ENCODE data around the gene KCNMB2. TPM values are rescaled to one million over a fixed set of nuclear protein-coding genes. Genes with fewer than 3 reads are reported as not detected.
"Not testable (repeated sequence)": the region's sequence is repeated elsewhere in the genome, so short reads cannot be mapped to it uniquely, and the experiment has no call there.

KCNMB2 gene
- total RNA-seq, 6 experiments from 2014 or later = not detected

DNA sequence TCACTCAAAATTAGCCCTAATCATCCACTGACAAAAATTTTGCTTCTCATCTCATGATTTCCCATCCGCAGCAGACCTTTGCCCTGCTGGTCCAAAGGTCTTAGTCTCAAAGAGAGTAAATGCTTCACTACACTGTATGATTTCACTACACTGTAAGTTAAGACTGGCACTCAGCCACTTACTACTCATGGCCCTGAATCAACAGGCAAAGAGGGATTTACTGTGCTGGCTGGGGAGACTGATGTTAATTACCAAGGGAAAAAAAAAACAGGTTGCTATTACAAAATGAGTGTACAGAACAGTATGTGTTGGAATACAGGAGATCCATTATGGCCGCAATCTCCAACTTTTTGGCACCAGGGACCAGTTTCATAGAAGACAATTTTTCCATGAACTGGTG, 320.6 kb downstream of the KCNMB2 start:
- WGBS (ENCODE audit: insufficient coverage, low coverage, low lambda C conversion rate, missing lambda C conversion rate) = 83% methylated on average over 2 of the region's 2 CpGs
- ATAC-seq = no peak
- Histone ChIP-seq H3K4me1 (no peaks in the 10 kb centered on the region), H3K9me3 (no peaks in the 10 kb centered on the region), H3K36me3 (no peaks in the 10 kb centered on the region), H3K4me3 (no peak overlapping the region), H3K27ac (no peak overlapping the region), H3K27me3 (no peaks in the 10 kb centered on the region)
- intact Hi-C loops (cut with DNase I) = no loop called here
- TF ChIP-seq POLR2A (IDR thresholded peaks at IDR 0.05) = no peak
- TF ChIP-seq, protein P1, sequence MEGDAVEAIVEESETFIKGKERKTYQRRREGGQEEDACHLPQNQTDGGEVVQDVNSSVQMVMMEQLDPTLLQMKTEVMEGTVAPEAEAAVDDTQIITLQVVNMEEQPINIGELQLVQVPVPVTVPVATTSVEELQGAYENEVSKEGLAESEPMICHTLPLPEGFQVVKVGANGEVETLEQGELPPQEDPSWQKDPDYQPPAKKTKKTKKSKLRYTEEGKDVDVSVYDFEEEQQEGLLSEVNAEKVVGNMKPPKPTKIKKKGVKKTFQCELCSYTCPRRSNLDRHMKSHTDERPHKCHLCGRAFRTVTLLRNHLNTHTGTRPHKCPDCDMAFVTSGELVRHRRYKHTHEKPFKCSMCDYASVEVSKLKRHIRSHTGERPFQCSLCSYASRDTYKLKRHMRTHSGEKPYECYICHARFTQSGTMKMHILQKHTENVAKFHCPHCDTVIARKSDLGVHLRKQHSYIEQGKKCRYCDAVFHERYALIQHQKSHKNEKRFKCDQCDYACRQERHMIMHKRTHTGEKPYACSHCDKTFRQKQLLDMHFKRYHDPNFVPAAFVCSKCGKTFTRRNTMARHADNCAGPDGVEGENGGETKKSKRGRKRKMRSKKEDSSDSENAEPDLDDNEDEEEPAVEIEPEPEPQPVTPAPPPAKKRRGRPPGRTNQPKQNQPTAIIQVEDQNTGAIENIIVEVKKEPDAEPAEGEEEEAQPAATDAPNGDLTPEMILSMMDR (IDR thresholded peaks at IDR 0.05) = no peak
- no peak for DNase-seq

DNA sequence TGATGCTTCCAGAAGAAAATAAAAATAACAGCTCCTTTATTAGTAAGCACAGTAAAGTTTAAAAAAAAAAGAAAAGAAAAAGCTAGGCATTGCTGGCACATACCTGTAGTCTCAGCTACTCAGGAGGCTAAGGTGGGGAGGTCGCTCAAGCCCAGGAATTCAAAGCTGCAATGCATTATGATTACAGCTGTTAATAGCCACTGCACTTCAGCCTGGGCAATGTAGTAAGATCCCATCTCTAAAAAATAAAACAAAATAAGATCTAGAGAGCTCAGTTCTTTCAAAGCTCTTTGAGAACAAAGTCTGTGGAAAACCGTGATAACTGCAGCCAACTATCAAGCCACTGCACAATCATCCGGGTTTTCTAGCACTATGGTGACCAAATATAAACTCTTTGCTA, 323.1 kb downstream of the KCNMB2 start:
- TF ChIP-seq POLR2A (IDR thresholded peaks at IDR 0.05) = no peak
- TF ChIP-seq, protein P1 (IDR thresholded peaks at IDR 0.05) = no peak
- no peaks in the 10 kb centered on the region for H3K36me3 ChIP-seq
- H3K4me1 ChIP-seq = no peaks in the 10 kb centered on the region
- DNase-seq = no peak
- no peak for ATAC-seq
- no peak overlapping the region for H3K4me3 ChIP-seq
- no peaks in the 10 kb centered on the region for H3K27me3 ChIP-seq
- 64% methylated on average over 3 of the region's 3 CpGs for whole genome bisulfite sequencing (ENCODE audit: insufficient coverage, low coverage, low lambda C conversion rate, missing lambda C conversion rate)
- intact Hi-C loops (cut with DNase I) = no loop called here
- H3K27ac ChIP-seq = no peak overlapping the region
- no peaks in the 10 kb centered on the region for H3K9me3 ChIP-seq

DNA sequence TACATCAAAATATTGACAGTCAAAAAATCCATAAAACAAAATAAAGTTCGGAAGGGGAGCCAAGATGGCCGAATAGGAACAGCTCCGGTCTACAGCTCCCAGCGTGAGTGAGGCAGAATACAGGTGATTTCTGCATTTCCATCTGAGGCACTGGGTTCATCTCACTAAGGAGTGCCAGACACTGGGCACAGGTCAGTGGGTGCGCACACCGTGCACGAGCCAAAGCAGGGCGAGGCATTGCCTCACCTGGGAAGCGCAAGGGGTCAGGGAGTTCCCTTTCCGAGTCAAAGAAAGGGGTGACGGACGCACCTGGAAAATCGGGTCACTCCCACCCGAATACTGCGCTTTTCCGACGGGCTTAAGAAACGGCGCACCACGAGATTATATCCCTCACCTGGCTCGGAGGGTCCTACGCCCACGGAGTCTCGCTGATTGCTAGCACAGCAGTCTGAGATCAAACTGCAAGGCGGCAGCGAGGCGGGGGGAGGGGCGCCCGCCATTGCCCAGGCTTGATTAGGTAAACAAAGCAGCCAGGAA, 323.7 kb downstream of the KCNMB2 start:
- WGBS (ENCODE audit: insufficient coverage, low coverage, low lambda C conversion rate, missing lambda C conversion rate) = 84% methylated on average over 6 of the region's 29 CpGs
- intact Hi-C loops (cut with DNase I) = not testable (repeated sequence)

DNA sequence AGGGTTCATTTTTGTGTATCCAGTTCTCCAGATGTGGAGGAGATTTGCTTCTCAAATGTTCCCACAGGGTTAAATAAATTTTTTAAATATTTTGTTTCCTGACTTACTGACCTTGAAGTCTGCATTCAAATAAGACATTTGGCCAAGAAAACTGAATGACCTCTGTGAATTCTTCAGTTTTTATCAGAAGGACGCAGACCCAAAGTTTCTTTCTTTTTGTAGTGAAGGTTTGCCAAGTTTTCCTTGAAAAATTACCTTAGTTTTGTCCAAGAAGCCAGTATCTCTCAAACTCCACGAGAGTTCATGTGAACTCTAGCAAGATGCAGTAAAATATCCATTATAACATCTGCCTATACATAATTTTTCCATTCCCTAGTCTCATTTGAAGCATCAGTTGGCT, 332.4 kb downstream of the KCNMB2 start:
- H3K4me1 ChIP-seq = no peaks in the 10 kb centered on the region
- TF ChIP-seq, protein P1 (IDR thresholded peaks at IDR 0.05) = no peak
- no peak for TF ChIP-seq POLR2A (IDR thresholded peaks at IDR 0.05)
- intact Hi-C loops (cut with DNase I) = no loop called here
- H3K27me3 ChIP-seq = no peaks in the 10 kb centered on the region
- H3K9me3 ChIP-seq = no peaks in the 10 kb centered on the region
- DNase-seq (no peak), ATAC-seq (no peak)
- H3K27ac ChIP-seq = no peak overlapping the region
- no peaks in the 10 kb centered on the region for H3K36me3 ChIP-seq
- H3K4me3 ChIP-seq = no peak overlapping the region
- 6% methylated on average over 2 of the region's 2 CpGs for WGBS (ENCODE audit: insufficient coverage, low coverage, low lambda C conversion rate, missing lambda C conversion rate)

More for the DNA sequence above, 323.7 kb downstream of the KCNMB2 start:
- H3K27me3 ChIP-seq, H3K4me1 ChIP-seq, ATAC-seq, H3K27ac ChIP-seq, H3K4me3 ChIP-seq, DNase-seq, H3K9me3 ChIP-seq, H3K36me3 ChIP-seq: not testable (repeated sequence)

DNA sequence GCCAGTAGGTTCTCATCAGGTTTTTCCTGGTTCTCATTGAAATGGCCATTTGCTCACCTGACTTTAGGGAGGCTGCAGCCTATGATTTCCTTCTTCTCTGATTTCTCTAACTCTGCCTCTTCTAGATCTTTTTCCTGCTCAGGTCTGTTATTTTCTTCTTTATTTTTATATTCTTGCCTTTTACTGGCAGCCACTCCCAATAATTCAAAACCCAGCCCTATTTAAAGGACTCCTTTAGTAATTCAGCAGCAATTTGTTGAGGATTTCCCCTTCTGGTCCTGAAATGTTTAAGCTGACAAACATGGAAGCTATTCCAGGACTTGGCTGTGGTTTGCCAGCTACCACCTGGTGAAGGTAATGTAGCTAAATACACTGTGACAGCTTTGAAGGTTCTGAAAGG, 333.8 kb downstream of the KCNMB2 start:
- ATAC-seq (no peak), DNase-seq (no peak)
- Histone ChIP-seq H3K27ac (no peak overlapping the region), H3K27me3 (no peaks in the 10 kb centered on the region), H3K36me3 (no peaks in the 10 kb centered on the region), H3K9me3 (no peaks in the 10 kb centered on the region), H3K4me3 (no peak overlapping the region), H3K4me1 (no peaks in the 10 kb centered on the region)
- intact Hi-C loops (cut with DNase I) = no loop called here
- TF ChIP-seq, protein P1 (IDR thresholded peaks at IDR 0.05) = no peak
- TF ChIP-seq POLR2A (IDR thresholded peaks at IDR 0.05) = no peak

Data from right lobe of liver (tissue), 6 donors.